Loucy (cell line): ENCODE measurements around the gene KRTAP5-1.

Experiments used
- CTCF ChIP-seq: fragments of 200-600 bp; sonication (generic); conservative IDR thresholded peaks from 2 replicates; pipeline ENCODE4 v1.5.1; 2014; ENCODE audit warnings: mild to moderate bottlenecking, antibody characterized with exemption, low read length
- EZH2phosphoT487 ChIP-seq: fragments of 200-600 bp; IDR thresholded peaks from 2 replicates; pipeline ENCODE4 v1.6.1; 2018; ENCODE audit warnings: antibody characterized with exemption, mild to moderate bottlenecking, moderate library complexity, borderline replicate concordance

GRCh38 chr11:1625541-1625940 is 40.5 kb upstream of the KRTAP5-1 start:
- TF ChIP-seq CTCF (no peak), EZH2phosphoT487 (no peak)
